ENCODE data around the gene PLP2.

DNA sequence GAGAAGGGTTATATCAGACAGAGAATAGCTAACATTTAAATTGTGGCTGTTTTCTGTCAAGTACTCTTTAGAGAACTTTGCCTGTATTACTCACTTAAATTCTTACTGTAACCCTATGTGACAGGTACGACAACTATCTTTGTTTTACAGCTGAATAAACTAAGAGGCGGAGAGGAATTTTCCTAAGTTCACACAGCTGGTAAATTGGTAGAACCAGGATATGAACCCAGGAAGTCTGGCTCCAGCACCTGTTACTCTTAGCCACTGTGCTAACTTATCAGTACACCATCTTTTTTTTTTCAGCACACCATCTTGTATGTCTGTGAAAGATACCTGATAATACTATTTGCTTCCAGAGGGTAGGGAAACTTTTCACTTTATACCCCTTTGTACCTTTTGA, 30.3 kb downstream of the PLP2 start:
- TF ChIP-seq, protein P1, sequence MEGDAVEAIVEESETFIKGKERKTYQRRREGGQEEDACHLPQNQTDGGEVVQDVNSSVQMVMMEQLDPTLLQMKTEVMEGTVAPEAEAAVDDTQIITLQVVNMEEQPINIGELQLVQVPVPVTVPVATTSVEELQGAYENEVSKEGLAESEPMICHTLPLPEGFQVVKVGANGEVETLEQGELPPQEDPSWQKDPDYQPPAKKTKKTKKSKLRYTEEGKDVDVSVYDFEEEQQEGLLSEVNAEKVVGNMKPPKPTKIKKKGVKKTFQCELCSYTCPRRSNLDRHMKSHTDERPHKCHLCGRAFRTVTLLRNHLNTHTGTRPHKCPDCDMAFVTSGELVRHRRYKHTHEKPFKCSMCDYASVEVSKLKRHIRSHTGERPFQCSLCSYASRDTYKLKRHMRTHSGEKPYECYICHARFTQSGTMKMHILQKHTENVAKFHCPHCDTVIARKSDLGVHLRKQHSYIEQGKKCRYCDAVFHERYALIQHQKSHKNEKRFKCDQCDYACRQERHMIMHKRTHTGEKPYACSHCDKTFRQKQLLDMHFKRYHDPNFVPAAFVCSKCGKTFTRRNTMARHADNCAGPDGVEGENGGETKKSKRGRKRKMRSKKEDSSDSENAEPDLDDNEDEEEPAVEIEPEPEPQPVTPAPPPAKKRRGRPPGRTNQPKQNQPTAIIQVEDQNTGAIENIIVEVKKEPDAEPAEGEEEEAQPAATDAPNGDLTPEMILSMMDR (IDR thresholded peaks at IDR 0.05) = no peak
- TF ChIP-seq, protein P2, sequence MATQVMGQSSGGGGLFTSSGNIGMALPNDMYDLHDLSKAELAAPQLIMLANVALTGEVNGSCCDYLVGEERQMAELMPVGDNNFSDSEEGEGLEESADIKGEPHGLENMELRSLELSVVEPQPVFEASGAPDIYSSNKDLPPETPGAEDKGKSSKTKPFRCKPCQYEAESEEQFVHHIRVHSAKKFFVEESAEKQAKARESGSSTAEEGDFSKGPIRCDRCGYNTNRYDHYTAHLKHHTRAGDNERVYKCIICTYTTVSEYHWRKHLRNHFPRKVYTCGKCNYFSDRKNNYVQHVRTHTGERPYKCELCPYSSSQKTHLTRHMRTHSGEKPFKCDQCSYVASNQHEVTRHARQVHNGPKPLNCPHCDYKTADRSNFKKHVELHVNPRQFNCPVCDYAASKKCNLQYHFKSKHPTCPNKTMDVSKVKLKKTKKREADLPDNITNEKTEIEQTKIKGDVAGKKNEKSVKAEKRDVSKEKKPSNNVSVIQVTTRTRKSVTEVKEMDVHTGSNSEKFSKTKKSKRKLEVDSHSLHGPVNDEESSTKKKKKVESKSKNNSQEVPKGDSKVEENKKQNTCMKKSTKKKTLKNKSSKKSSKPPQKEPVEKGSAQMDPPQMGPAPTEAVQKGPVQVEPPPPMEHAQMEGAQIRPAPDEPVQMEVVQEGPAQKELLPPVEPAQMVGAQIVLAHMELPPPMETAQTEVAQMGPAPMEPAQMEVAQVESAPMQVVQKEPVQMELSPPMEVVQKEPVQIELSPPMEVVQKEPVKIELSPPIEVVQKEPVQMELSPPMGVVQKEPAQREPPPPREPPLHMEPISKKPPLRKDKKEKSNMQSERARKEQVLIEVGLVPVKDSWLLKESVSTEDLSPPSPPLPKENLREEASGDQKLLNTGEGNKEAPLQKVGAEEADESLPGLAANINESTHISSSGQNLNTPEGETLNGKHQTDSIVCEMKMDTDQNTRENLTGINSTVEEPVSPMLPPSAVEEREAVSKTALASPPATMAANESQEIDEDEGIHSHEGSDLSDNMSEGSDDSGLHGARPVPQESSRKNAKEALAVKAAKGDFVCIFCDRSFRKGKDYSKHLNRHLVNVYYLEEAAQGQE (IDR thresholded peaks at IDR 0.05; ENCODE audit: insufficient read depth in 1 of 2, low read depth in 2 of 2, low read length in 1 of 2) = no peak

Measured in Panc1 (cell line).